HCT116 (cell line): Measurements from ENCODE around the gene FOXB2. TPM values are rescaled to one million over a fixed set of nuclear protein-coding genes. Genes with fewer than 3 reads are reported as not detected.

Source experiments
- ATAC-seq: fragments of 200-7000 bp; cut with Tn5 transposase; 2 replicates; pipeline ENCODE4 v1.9.1; 2020; ENCODE audit warnings: mild to moderate bottlenecking, moderate library complexity
- BruUV-seq: library from RNA; stranded (reverse); fragments of 400-500 nt; replicated peaks from 2 replicates; lab custom pipeline; 2021; lab: Mats Ljungman, UMichigan
- CTCF ChIA-PET: fragments of 300-600 bp; sonication (Branson Sonifier 250); formaldehyde crosslinking; loops from one replicate; lab custom pipeline; 2021; ENCODE audit warnings: antibody characterized with exemption; lab: Charles Lee
- POLR2A ChIA-PET: fragments of 300-600, 350-600 bp; sonication (Branson Sonifier 250); formaldehyde crosslinking; loops from one replicate; lab custom pipeline; 2021; ENCODE audit warnings: antibody characterized with exemption; lab: Charles Lee
- RAD21 ChIA-PET, 2 experiments: fragments of 300-600 bp; sonication (Branson Sonifier 250); formaldehyde crosslinking; loops; one replicate each; lab custom pipeline; 2023; ENCODE audit warnings: low total read pairs in 2 of 2; ENCODE audit not compliant: uncharacterized antibody in 2 of 2, unreplicated experiment in 2 of 2, low non-redundant PET in 1 of 2; lab: Charles Lee
- DNase-seq: peaks from one replicate; pipeline ENCODE4 v3.0.0-alpha.2; 2010; ENCODE audit warnings: low read depth, low spot score
- H2AFZ ChIP-seq: fragments of 200-600 bp; shearing (Covaris generic), sonication (generic); 2 replicates; pipeline ENCODE4 v1.6.1; 2017; ENCODE audit warnings: low read depth, mixed run types, mixed read lengths, antibody characterized with exemption, low read length; ENCODE audit not compliant: poor library complexity, severe bottlenecking
- H3K27ac ChIP-seq: 2 replicates; pipeline ENCODE4 v1.5.1; 2012; ENCODE audit warnings: low read depth, low read length
- H3K27me3 ChIP-seq: fragments of 200-600 bp; sonication (generic); 2 replicates; pipeline ENCODE4 v1.6.1; 2016; ENCODE audit warnings: mixed run types, low read length, mixed read lengths; ENCODE audit not compliant: insufficient read depth
- H3K36me3 ChIP-seq, 2 experiments: fragments of 200-500 bp in 1 of 2; fragments of 200-600 bp in 1 of 2; sonication (Bioruptor generic) in 1 of 2; sonication (generic) in 1 of 2; 2 replicates each; pipeline versions ENCODE4 v1.5.1 to v1.6.1; 2014 to 2016; ENCODE audit warnings: low read length in 2 of 2, inconsistent platforms in 1 of 2, mixed read lengths in 1 of 2, mixed run types in 1 of 2; ENCODE audit not compliant: insufficient read depth in 2 of 2, control insufficient read depth in 1 of 2
- H3K4me1 ChIP-seq, 2 experiments: fragments of 200-600 bp in 1 of 2; sonication (generic) in 1 of 2; 2 replicates each; pipeline versions ENCODE4 v1.5.1 to v1.6.1; 2012 to 2017; ENCODE audit warnings: low read length in 2 of 2, inconsistent platforms in 1 of 2, mild to moderate bottlenecking in 1 of 2, mixed read lengths in 1 of 2, mixed run types in 1 of 2, moderate library complexity in 1 of 2; ENCODE audit not compliant: insufficient read depth in 2 of 2, control insufficient read depth in 1 of 2
- H3K4me2 ChIP-seq: fragments of 200-600 bp; sonication (generic); 2 replicates; pipeline ENCODE4 v1.6.1; 2017; ENCODE audit warnings: mixed run types, low read length, mixed read lengths
- H3K4me3 ChIP-seq, 2 experiments: fragments of 200-600 bp in 1 of 2; sonication (generic) in 1 of 2; replicated peaks in 1 of 2; 2 replicates each; pipeline ENCODE4 v1.5.1; 2011 to 2016; ENCODE audit warnings: low read length in 2 of 2, control low read depth in 1 of 2, low read depth in 1 of 2, mild to moderate bottlenecking in 1 of 2, mixed read lengths in 1 of 2, mixed run types in 1 of 2
- H3K79me2 ChIP-seq: fragments of 200-600 bp; sonication (generic); 2 replicates; pipeline ENCODE4 v1.6.1; 2017; ENCODE audit warnings: mild to moderate bottlenecking, mixed run types, low read length, moderate library complexity, mixed read lengths; ENCODE audit not compliant: insufficient read depth
- H3K9ac ChIP-seq: fragments of 200-600 bp; sonication (generic); 2 replicates; pipeline ENCODE4 v1.6.1; 2016; ENCODE audit warnings: low read length, mixed read lengths
- H3K9me2 ChIP-seq: fragments of 200-600 bp; sonication (generic), shearing (Covaris generic); 2 replicates; pipeline ENCODE4 v1.6.1; 2017; ENCODE audit warnings: mixed run types, mild to moderate bottlenecking, moderate library complexity; ENCODE audit not compliant: insufficient read depth
- H3K9me3 ChIP-seq, 2 experiments: fragments of 200-500 bp in 1 of 2; fragments of 200-600 bp in 1 of 2; sonication (Bioruptor generic) in 1 of 2; sonication (generic) in 1 of 2; 2 replicates each; pipeline ENCODE4 v1.6.1; 2014 to 2017; ENCODE audit warnings: low read length in 2 of 2, mixed read lengths in 2 of 2, inconsistent platforms in 1 of 2, low read depth in 1 of 2, mild to moderate bottlenecking in 1 of 2, mixed run types in 1 of 2, moderate library complexity in 1 of 2; ENCODE audit not compliant: control insufficient read depth in 1 of 2, insufficient read depth in 1 of 2
- H4K20me1 ChIP-seq: fragments of 200-600 bp; sonication (generic), shearing (Covaris generic); 2 replicates; pipeline ENCODE4 v1.6.1; 2017; ENCODE audit warnings: mixed run types, mild to moderate bottlenecking, moderate library complexity; ENCODE audit not compliant: insufficient read depth
- CTCF ChIP-seq, 3 experiments: fragments of 200-600 bp in 1 of 3; sonication (generic) in 1 of 3; IDR thresholded peaks in 2 of 3; conservative IDR thresholded peaks in 1 of 3; 2 replicates each; pipeline ENCODE4 v1.5.1; 2012 to 2017; ENCODE audit warnings: low read depth in 2 of 3, low read length in 2 of 3, antibody characterized with exemption in 1 of 3, borderline replicate concordance in 1 of 3, control low read depth in 1 of 3, mild to moderate bottlenecking in 1 of 3, mixed read lengths in 1 of 3, mixed run types in 1 of 3, moderate library complexity in 1 of 3; ENCODE audit not compliant: insufficient read depth in 1 of 3
- EGR1 ChIP-seq: IDR thresholded peaks from 2 replicates; pipeline ENCODE4 v1.6.1; 2012; ENCODE audit warnings: low read depth
- ELF1 ChIP-seq: IDR thresholded peaks from 2 replicates; pipeline ENCODE4 v1.6.1; 2012; ENCODE audit warnings: low read depth, borderline replicate concordance
- EZH2phosphoT487 ChIP-seq: fragments of 200-600 bp; IDR thresholded peaks from 2 replicates; pipeline ENCODE4 v1.6.1; 2018; ENCODE audit warnings: antibody characterized with exemption, borderline replicate concordance
- FOSL1 ChIP-seq: IDR thresholded peaks from 2 replicates; pipeline ENCODE4 v1.6.1; 2012; ENCODE audit warnings: low read depth
- REST ChIP-seq: IDR thresholded peaks from 2 replicates; pipeline ENCODE4 v1.6.1; 2012; ENCODE audit warnings: low read depth
- SP1 ChIP-seq: IDR thresholded peaks from 2 replicates; pipeline ENCODE4 v1.6.1; 2012; ENCODE audit warnings: low read depth
- SRF ChIP-seq: IDR thresholded peaks from 2 replicates; pipeline ENCODE4 v1.6.1; 2012; ENCODE audit warnings: low read depth
- TCF7L2 ChIP-seq: IDR thresholded peaks from 2 replicates; pipeline ENCODE4 v1.7.0; 2011; ENCODE audit warnings: borderline replicate concordance, inconsistent platforms; ENCODE audit not compliant: insufficient read depth, insufficient read length; ENCODE audit errors: extremely low read depth
- YY1 ChIP-seq: IDR thresholded peaks from 2 replicates; pipeline ENCODE4 v1.6.1; 2011; ENCODE audit warnings: low read length, low read depth, moderate library complexity, mild to moderate bottlenecking; ENCODE audit not compliant: insufficient replicate concordance; ENCODE audit errors: extremely low read depth
- ZBTB33 ChIP-seq: IDR thresholded peaks from 2 replicates; pipeline ENCODE4 v1.6.1; 2011; ENCODE audit warnings: mild to moderate bottlenecking, low read length, moderate library complexity; ENCODE audit not compliant: insufficient replicate concordance; ENCODE audit errors: extremely low read depth
- intact Hi-C: fragments of 100-400 bp; cut with micrococcal nuclease; formaldehyde crosslinking; loops from 2 replicates; pipeline ENCODE4 v1.10.0; 2022
- total RNA-seq: library from RNA; stranded (reverse); gene quantifications from one replicate; pipeline ENCODE4 v1.2.1, GENCODE V29; 2021; ENCODE audit not compliant: unreplicated experiment

Gene FOXB2
- total RNA-seq, 1 experiment from 2014 or later: not detected

DNA sequence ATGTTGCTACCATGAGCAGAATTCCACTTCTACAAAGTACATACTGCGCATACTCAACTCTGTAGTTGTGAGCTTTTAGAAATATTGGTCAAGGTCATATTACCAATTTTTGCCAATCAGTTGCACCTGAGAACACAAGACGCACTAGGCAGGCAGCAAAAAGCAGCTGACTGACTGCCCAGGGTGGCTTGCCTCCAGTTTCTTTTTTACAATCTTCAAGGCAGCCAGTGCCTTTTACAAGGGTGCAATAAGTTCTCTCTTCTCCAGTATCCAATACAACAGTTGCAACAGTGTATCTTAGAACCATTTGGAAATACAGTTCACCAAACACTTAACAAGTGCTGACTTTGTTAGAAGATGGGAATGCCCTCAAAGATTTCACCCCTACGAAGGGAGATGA, 16.1 kb upstream of the FOXB2 start:
- Histone ChIP-seq H3K4me3 (no peak overlapping the region), H3K27ac (no peak overlapping the region), H3K9me2 (no peaks in the 10 kb centered on the region), H3K9ac (no peak overlapping the region), H3K9me3 (no peaks in the 10 kb centered on the region), H4K20me1 (no peaks in the 10 kb centered on the region), H2AFZ (no peak overlapping the region), H3K4me2 (no peak overlapping the region), H3K79me2 (no peaks in the 10 kb centered on the region), H3K36me3 (no peaks in the 10 kb centered on the region), H3K4me1 (no peaks in the 10 kb centered on the region), H3K27me3 (no peaks in the 10 kb centered on the region)
- POLR2A ChIA-PET: no interaction called here
- TF ChIP-seq EGR1 (no peak), FOSL1 (no peak), ZBTB33 (no peak), ELF1 (no peak), YY1 (no peak), TCF7L2 (no peak), SP1 (no peak)
- intact Hi-C loops: no loop called here
- BruUV-seq: no TSS peak
- RAD21 ChIA-PET: no interaction called here
- CTCF ChIA-PET: no interaction called here
- DNase-seq (no peak), ATAC-seq (no peak)

DNA sequence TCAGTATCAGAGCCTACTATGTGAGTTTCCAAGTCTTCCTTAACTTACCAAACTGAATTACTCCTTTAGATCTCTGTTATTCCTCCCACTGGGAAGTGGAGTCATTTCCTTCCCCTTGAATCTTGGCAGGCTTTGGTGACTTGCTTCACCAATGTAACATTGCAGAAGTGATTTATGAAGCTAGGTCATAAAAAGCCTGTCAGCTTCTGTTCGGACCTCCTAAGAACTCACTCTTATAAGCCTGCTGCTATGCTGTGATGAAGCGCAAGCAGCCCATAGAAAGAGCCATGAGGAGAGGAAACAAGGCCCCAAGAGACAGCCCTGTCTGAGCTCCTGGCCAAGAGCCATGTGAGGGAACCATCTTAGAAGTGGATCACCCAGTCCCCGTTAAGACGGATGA, 14.2 kb upstream of the FOXB2 start:
- Histone ChIP-seq H2AFZ (no peak overlapping the region), H3K4me3 (no peak overlapping the region), H3K36me3 (no peaks in the 10 kb centered on the region), H4K20me1 (no peaks in the 10 kb centered on the region), H3K9me2 (no peaks in the 10 kb centered on the region), H3K9ac (no peak overlapping the region), H3K9me3 (no peaks in the 10 kb centered on the region), H3K27ac (no peak overlapping the region), H3K4me2 (no peak overlapping the region), H3K4me1 (no peaks in the 10 kb centered on the region), H3K27me3 (no peaks in the 10 kb centered on the region), H3K79me2 (no peaks in the 10 kb centered on the region)
- no peak for DNase-seq
- intact Hi-C loops: no loop called here
- BruUV-seq: no TSS peak
- RAD21 ChIA-PET: no interaction called here
- CTCF ChIA-PET: interaction anchor here (2.1 kb wide), 1 partner anchor 8 kb away, joined by 7 read pairs; no protein-coding TSS in a partner anchor
- POLR2A ChIA-PET: interaction anchor here (0.5 kb wide), 1 partner anchor 86 kb away, joined by 3 read pairs; no protein-coding TSS in a partner anchor
- ATAC-seq: no peak
- TF ChIP-seq SRF (no peak), CTCF (IDR thresholded peaks at IDR 0.05 in 2 of 3, conservative IDR thresholded peaks at IDR 0.05 in 1 of 3; ENCODE audit: borderline replicate concordance in 1 of 3, insufficient read depth in 1 of 3, low read depth in 2 of 3, low read length in 2 of 3) (no peak), FOSL1 (no peak), EZH2phosphoT487 (no peak), REST (no peak)
